Uterus (tissue), 4 donors: ENCODE results near the gene SPESP1. TPM values are rescaled to one million over a fixed set of nuclear protein-coding genes. Genes with fewer than 3 reads are reported as not detected.

Experiments
- DNase-seq, 2 donors: peaks; one replicate each; pipeline ENCODE4 v3.0.0-alpha.2; 2019 to 2020
- H3K27ac ChIP-seq, 2 donors: fragments of 200-600 bp; sonication (generic); 1 replicate in 1 of 2; 2 replicates in 1 of 2; pipeline ENCODE4 v1.5.1; 2016 to 2018
- H3K27me3 ChIP-seq, 2 donors: fragments of 200-600 bp; sonication (generic); one replicate each; pipeline ENCODE4 v1.5.1; 2018 to 2019; ENCODE audit warnings: control low read depth in 1 of 2
- H3K36me3 ChIP-seq, 2 donors: fragments of 200-600 bp; sonication (generic); one replicate each; pipeline ENCODE4 v1.5.1; 2019; ENCODE audit warnings: control low read depth in 1 of 2
- H3K4me1 ChIP-seq, 2 donors: fragments of 200-600 bp; sonication (generic); one replicate each; pipeline ENCODE4 v1.5.1; 2018 to 2019; ENCODE audit warnings: control low read depth in 1 of 2
- H3K4me3 ChIP-seq, 2 donors: fragments of 200-600 bp; sonication (generic); 1 replicate in 1 of 2; 2 replicates in 1 of 2; pipeline ENCODE4 v1.5.1; 2018 to 2019; ENCODE audit warnings: mild to moderate bottlenecking in 1 of 2
- H3K9me3 ChIP-seq, 2 donors: fragments of 200-600 bp; sonication (generic); one replicate each; pipeline ENCODE4 v1.5.1; 2019; ENCODE audit warnings: control low read depth in 1 of 2
- CTCF ChIP-seq, 4 experiments: fragments of 200-600 bp in 2 of 4; fragments of 450-650 bp in 2 of 4; sonication (generic) in 2 of 4; IDR thresholded peaks; one replicate each; pipeline ENCODE4 v1.5.1; 2016 to 2019; ENCODE audit warnings: antibody characterized with exemption in 4 of 4, mild to moderate bottlenecking in 2 of 4, moderate library complexity in 1 of 4
- POLR2A ChIP-seq, 2 donors: fragments of 450-650 bp; IDR thresholded peaks; one replicate each; pipeline ENCODE4 v1.6.1; 2016; ENCODE audit warnings: antibody characterized with exemption in 2 of 2, mild to moderate bottlenecking in 1 of 2, moderate library complexity in 1 of 2
- intact Hi-C: fragments of 100-400 bp; cut with DNase I; formaldehyde crosslinking; loops from one replicate; pipeline ENCODE4 v1.15.1; 2023; ENCODE audit warnings: low total_unique reads
- total RNA-seq, 4 donors: library from RNA; depleted of rRNA in 3 of 4; stranded (reverse); fragments of >200 nt in 3 of 4; gene quantifications; one replicate each; pipeline versions ENCODE4 v1.1.0 to v1.2.4, GENCODE V29; 2014 to 2023
- donor health status: DM: yes; HTN: yes; CAD: no.

The SPESP1 gene
- total RNA-seq, 4 donors from 2014 or later: 1.4 to 6.8 (median 4.2) TPM

- no peak overlapping the region for H3K4me3 ChIP-seq
- no peaks in the 10 kb centered on the region for H3K36me3 ChIP-seq
- intact Hi-C loops: no loop called here
- no peaks in the 10 kb centered on the region for H3K27me3 ChIP-seq
- no peak overlapping the region for H3K27ac ChIP-seq
- no peaks in the 10 kb centered on the region for H3K9me3 ChIP-seq
- no peak for DNase-seq
- TF ChIP-seq CTCF (IDR thresholded peaks at IDR 0.05) (no peak), POLR2A (IDR thresholded peaks at IDR 0.05) (no peak)
- no peaks in the 10 kb centered on the region for H3K4me1 ChIP-seq
These were observed 55.1 kb downstream of the SPESP1 start for GRCh38 chr15:68985361-68985891.

GRCh38 chr15:68986322-68986721, 56.0 kb downstream of the SPESP1 start:
- no peaks in the 10 kb centered on the region for H3K36me3 ChIP-seq

GRCh38 chr15:68987120-68987519, 56.8 kb downstream of the SPESP1 start:
- DNase-seq: no peak
- Histone ChIP-seq H3K36me3 (no peaks in the 10 kb centered on the region), H3K27ac (no peak overlapping the region), H3K27me3 (no peaks in the 10 kb centered on the region), H3K9me3 (no peaks in the 10 kb centered on the region), H3K4me3 (no peak overlapping the region), H3K4me1 (no peaks in the 10 kb centered on the region)
- intact Hi-C loops: no loop called here
- TF ChIP-seq POLR2A (IDR thresholded peaks at IDR 0.05): no peak

More at GRCh38 chr15:68986322-68986721, 56.0 kb downstream of the SPESP1 start:
- TF ChIP-seq CTCF (IDR thresholded peaks at IDR 0.05) (no peak), POLR2A (IDR thresholded peaks at IDR 0.05) (no peak)
- intact Hi-C loops: no loop called here
- no peak for DNase-seq
- Histone ChIP-seq H3K9me3 (no peaks in the 10 kb centered on the region), H3K27ac (no peak overlapping the region), H3K27me3 (no peaks in the 10 kb centered on the region), H3K4me3 (no peak overlapping the region), H3K4me1 (no peaks in the 10 kb centered on the region)

- Histone ChIP-seq H3K27me3 (no peaks in the 10 kb centered on the region), H3K4me3 (no peak overlapping the region), H3K36me3 (no peaks in the 10 kb centered on the region), H3K4me1 (no peaks in the 10 kb centered on the region), H3K9me3 (no peaks in the 10 kb centered on the region), H3K27ac (no peak overlapping the region)
- TF ChIP-seq CTCF (IDR thresholded peaks at IDR 0.05) (no peak), POLR2A (IDR thresholded peaks at IDR 0.05) (no peak)
- DNase-seq: no peak
- intact Hi-C loops: no loop called here
These were observed 57.4 kb downstream of the SPESP1 start for GRCh38 chr15:68987676-68988075.

- H3K27ac ChIP-seq: no peak overlapping the region
- no peaks in the 10 kb centered on the region for H3K9me3 ChIP-seq
- intact Hi-C loops: no loop called here
- no peaks in the 10 kb centered on the region for H3K27me3 ChIP-seq
- DNase-seq: no peak
- TF ChIP-seq CTCF (IDR thresholded peaks at IDR 0.05) (no peak), POLR2A (IDR thresholded peaks at IDR 0.05) (no peak)
- H3K4me1 ChIP-seq: no peaks in the 10 kb centered on the region
- H3K4me3 ChIP-seq: no peak overlapping the region
- no peaks in the 10 kb centered on the region for H3K36me3 ChIP-seq
These were observed 59.4 kb downstream of the SPESP1 start for GRCh38 chr15:68989541-68990230.
